H9 (cell line): Measurements from ENCODE around the gene ATP2B2. TPM values are rescaled to one million over a fixed set of nuclear protein-coding genes. Genes with fewer than 3 reads are reported as not detected.

Experiments used
- DNase-seq: peaks from one replicate; pipeline ENCODE4 v3.0.0-alpha.2; 2017
- H2AFZ ChIP-seq: one replicate; pipeline ENCODE4 v1.6.1; 2013; ENCODE audit warnings: mild to moderate bottlenecking, low read length, control low read depth, moderate library complexity
- H2AK5ac ChIP-seq: 2 replicates; pipeline ENCODE4 v1.6.1; 2013; ENCODE audit warnings: low read length, control low read depth, mixed read lengths; ENCODE audit not compliant: insufficient read length
- H2BK120ac ChIP-seq: one replicate; pipeline ENCODE4 v1.6.1; 2013; ENCODE audit warnings: low read depth, mild to moderate bottlenecking, low read length, control low read depth, inconsistent platforms; ENCODE audit not compliant: poor library complexity, severe bottlenecking
- H2BK12ac ChIP-seq: 2 replicates; pipeline ENCODE4 v1.6.1; 2013; ENCODE audit warnings: low read length, control low read depth, mixed read lengths, low read depth; ENCODE audit not compliant: insufficient read length
- H2BK15ac ChIP-seq: 2 replicates; pipeline ENCODE4 v1.6.1; 2013; ENCODE audit warnings: low read depth, low read length, control low read depth
- H2BK20ac ChIP-seq: one replicate; pipeline ENCODE4 v1.6.1; 2013; ENCODE audit warnings: low read depth, mild to moderate bottlenecking, low read length, control low read depth, inconsistent platforms; ENCODE audit not compliant: poor library complexity, severe bottlenecking
- H2BK5ac ChIP-seq: 2 replicates; pipeline ENCODE4 v1.6.1; 2013; ENCODE audit warnings: low read length, control low read depth, mixed read lengths; ENCODE audit not compliant: insufficient read length
- H3K14ac ChIP-seq: 2 replicates; pipeline ENCODE4 v1.6.1; 2013; ENCODE audit warnings: low read length, control low read depth; ENCODE audit not compliant: insufficient read depth
- H3K18ac ChIP-seq: 2 replicates; pipeline ENCODE4 v1.6.1; 2013; ENCODE audit warnings: low read depth, mild to moderate bottlenecking, mixed read lengths, low read length, control low read depth; ENCODE audit not compliant: insufficient read length
- H3K23ac ChIP-seq: 2 replicates; pipeline ENCODE4 v1.6.1; 2013; ENCODE audit warnings: low read length, control low read depth, mixed read lengths, low read depth; ENCODE audit not compliant: insufficient read length
- H3K23me2 ChIP-seq: 2 replicates; pipeline ENCODE4 v1.6.1; 2013; ENCODE audit warnings: low read depth, mild to moderate bottlenecking, mixed read lengths, low read length, control low read depth; ENCODE audit not compliant: insufficient read length, poor library complexity, severe bottlenecking
- H3K27ac ChIP-seq: 2 replicates; pipeline ENCODE4 v1.5.1; 2013; ENCODE audit warnings: low read length, control low read depth, mixed read lengths, low read depth; ENCODE audit not compliant: insufficient read length
- H3K27me3 ChIP-seq: 2 replicates; pipeline ENCODE4 v1.6.1; 2013; ENCODE audit warnings: low read length, control low read depth, inconsistent platforms; ENCODE audit not compliant: insufficient read depth
- H3K4ac ChIP-seq: 2 replicates; pipeline ENCODE4 v1.6.1; 2013; ENCODE audit warnings: low read depth, mild to moderate bottlenecking, control low read depth, inconsistent platforms, low read length, moderate library complexity
- H3K4me1 ChIP-seq: 2 replicates; pipeline ENCODE4 v1.6.1; 2013; ENCODE audit warnings: low read length, control low read depth, inconsistent platforms; ENCODE audit not compliant: insufficient read depth
- H3K4me2 ChIP-seq: 2 replicates; pipeline ENCODE4 v1.6.1; 2013; ENCODE audit warnings: low read length, control low read depth, mixed read lengths; ENCODE audit not compliant: insufficient read length, insufficient read depth
- H3K56ac ChIP-seq: 2 replicates; pipeline ENCODE4 v1.6.1; 2013; ENCODE audit warnings: low read depth, mild to moderate bottlenecking, mixed read lengths, low read length, control low read depth; ENCODE audit not compliant: insufficient read length
- H3K79me1 ChIP-seq: 2 replicates; pipeline ENCODE4 v1.6.1; 2013; ENCODE audit warnings: low read depth, mild to moderate bottlenecking, moderate library complexity, low read length, control low read depth, inconsistent platforms; ENCODE audit not compliant: insufficient read depth, poor library complexity, severe bottlenecking
- H3K79me2 ChIP-seq: 2 replicates; pipeline ENCODE4 v1.6.1; 2013; ENCODE audit warnings: low read length, control low read depth, inconsistent platforms; ENCODE audit not compliant: insufficient read depth
- H3K9ac ChIP-seq: 2 replicates; pipeline ENCODE4 v1.6.1; 2013; ENCODE audit warnings: low read length, control low read depth, mixed read lengths; ENCODE audit not compliant: insufficient read length; ENCODE audit errors: extremely low read depth
- H3K9me3 ChIP-seq: one replicate; pipeline ENCODE4 v1.6.1; 2013; ENCODE audit warnings: low read depth, low read length, inconsistent platforms; ENCODE audit not compliant: control insufficient read depth
- H3T11ph ChIP-seq: one replicate; pipeline ENCODE4 v1.6.1; 2013; ENCODE audit warnings: mild to moderate bottlenecking, low read length, control low read depth, inconsistent platforms
- H4K20me1 ChIP-seq: one replicate; pipeline ENCODE4 v1.6.1; 2013; ENCODE audit not compliant: control insufficient read depth, insufficient read length, insufficient read depth
- H4K5ac ChIP-seq: 2 replicates; pipeline ENCODE4 v1.6.1; 2013; ENCODE audit warnings: low read depth, mild to moderate bottlenecking, mixed read lengths, low read length, control low read depth; ENCODE audit not compliant: insufficient read length
- H4K8ac ChIP-seq: replicated peaks from 2 replicates; pipeline ENCODE4 v1.6.1; 2013; ENCODE audit warnings: low read length, control low read depth, mixed read lengths, low read depth; ENCODE audit not compliant: insufficient read length
- H4K91ac ChIP-seq: 2 replicates; pipeline ENCODE4 v1.6.1; 2013; ENCODE audit warnings: low read depth, mild to moderate bottlenecking, moderate library complexity, mixed read lengths, low read length, control low read depth; ENCODE audit not compliant: insufficient read length
- H3K27ac Mint-ChIP-seq, 3 experiments: 2 replicates in 2 of 3; 3 replicates in 1 of 3; pipeline ENCODE4 v1.8.0; 2020 to 2021; ENCODE audit warnings: mixed read lengths in 3 of 3, mild to moderate bottlenecking in 1 of 3, moderate library complexity in 1 of 3
- H3K27me3 Mint-ChIP-seq: 2 replicates; pipeline ENCODE4 v1.8.0; 2021; ENCODE audit warnings: low read depth, mild to moderate bottlenecking, moderate library complexity, mixed read lengths
- H3K36me3 Mint-ChIP-seq, 3 experiments: 2 replicates in 2 of 3; 3 replicates in 1 of 3; pipeline ENCODE4 v1.8.0; 2020 to 2021; ENCODE audit warnings: low read depth in 3 of 3, mixed read lengths in 3 of 3; ENCODE audit not compliant: insufficient read depth in 1 of 3
- H3K4me1 Mint-ChIP-seq, 2 experiments: 2 replicates each; pipeline ENCODE4 v1.8.0; 2020; ENCODE audit warnings: mixed read lengths in 2 of 2
- H3K4me3 Mint-ChIP-seq, 2 experiments: 2 replicates in 1 of 2; 3 replicates in 1 of 2; pipeline ENCODE4 v1.8.0; 2020 to 2021; ENCODE audit warnings: mild to moderate bottlenecking in 2 of 2, mixed read lengths in 2 of 2, moderate library complexity in 1 of 2
- H3K9me3 Mint-ChIP-seq, 2 experiments: 2 replicates in 1 of 2; 3 replicates in 1 of 2; pipeline ENCODE4 v1.8.0; 2020; ENCODE audit warnings: mild to moderate bottlenecking in 2 of 2, mixed read lengths in 2 of 2, moderate library complexity in 1 of 2
- WGBS: extraction: QIAGEN DNeasy Blood & Tissue Kit; methylation state at CpG from one replicate; pipeline ENCODE4 v1.1.7; 2013; ENCODE audit warnings: missing lambda C conversion rate, low lambda C conversion rate, mixed read lengths; ENCODE audit not compliant: insufficient read length; ENCODE audit errors: extremely low coverage; 5-methylcytosine and 5-hydroxymethylcytosine counted together
- total RNA-seq: library from RNA; stranded (reverse); gene quantifications from 2 replicates; pipeline ENCODE4 v1.2.1, GENCODE V29; 2021
- TF ChIP-seq, protein P1 (sequence below): fragments of 200-600 bp; sonication (generic); conservative IDR thresholded peaks from 3 replicates; pipeline ENCODE4 v1.8.0; 2021; ENCODE audit warnings: antibody characterized with exemption, mild to moderate bottlenecking

Gene ATP2B2
- total RNA-seq, 1 experiment from 2014 or later = 0.33 TPM

DNA sequence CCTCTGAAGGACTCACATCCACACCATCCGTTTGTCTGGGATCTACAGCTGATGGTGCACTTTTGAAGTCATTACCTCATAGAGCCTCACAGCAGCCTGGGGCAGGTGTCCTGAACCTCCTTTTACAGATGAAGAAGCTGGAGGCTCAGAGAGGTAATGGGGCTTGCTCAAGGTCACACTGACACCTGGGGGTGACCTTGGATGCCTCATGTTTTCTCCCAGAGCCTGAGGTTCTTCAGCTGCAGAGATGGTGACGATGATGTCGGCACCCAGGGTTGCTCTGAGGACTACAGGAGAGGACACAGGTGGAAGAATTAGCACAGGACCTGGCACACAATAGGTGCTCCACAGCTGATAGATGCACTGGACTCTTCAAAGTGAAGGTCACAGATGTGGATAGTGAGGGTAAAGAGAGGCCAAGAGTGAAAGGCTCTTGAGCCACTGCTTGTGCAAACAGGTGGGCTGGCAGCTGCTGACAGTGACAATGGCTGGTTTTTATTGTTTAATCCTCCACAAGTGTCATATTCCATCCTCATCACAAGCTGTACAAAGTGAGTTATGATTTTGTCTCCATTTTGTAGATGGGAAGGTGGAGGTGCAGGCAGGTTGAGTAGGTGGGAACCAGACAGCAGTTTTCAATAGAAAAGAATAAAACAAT, 17.4 kb upstream of the ATP2B2 start:
- H3K79me1 ChIP-seq = no peaks in the 10 kb centered on the region
- H2BK12ac ChIP-seq = no peak overlapping the region
- Mint-ChIP-seq H3K27ac (no peak overlapping the region), H3K9me3 (no peaks in the 10 kb centered on the region), H3K4me3 (no peak overlapping the region), H3K36me3 (no peaks in the 10 kb centered on the region), H3K4me1 (0 out of 4 replicates have a peak, but pooled peaks cover 0 to 4% of the 10 kb centered on the region in 2 experiments), H3K27me3 (peaks cover 25% of the 10 kb centered on the region)
- no peaks in the 10 kb centered on the region for H3K79me2 ChIP-seq
- no CpG with 5 or more reads among the region's 3 CpGs for WGBS
- no peaks in the 10 kb centered on the region for H3K23me2 ChIP-seq
- no peak overlapping the region for H2BK20ac ChIP-seq
- no peak overlapping the region for H2AK5ac ChIP-seq
- H3T11ph ChIP-seq = no peak overlapping the region
- no peak overlapping the region for H2BK120ac ChIP-seq
- no peak overlapping the region for H4K91ac ChIP-seq
- no peak overlapping the region for H3K4ac ChIP-seq
- H3K23ac ChIP-seq = no peak overlapping the region
- H4K8ac ChIP-seq = no peak overlapping the region
- H3K4me2 ChIP-seq = no peak overlapping the region
- no peaks in the 10 kb centered on the region for H3K4me1 ChIP-seq
- no peaks in the 10 kb centered on the region for H4K20me1 ChIP-seq
- DNase-seq = peak; percentile 12
- no peak overlapping the region for H3K18ac ChIP-seq
- no peaks in the 10 kb centered on the region for H3K9me3 ChIP-seq
- H3K9ac ChIP-seq = no peak overlapping the region
- no peak overlapping the region for H3K27ac ChIP-seq
- no peak overlapping the region for H2BK15ac ChIP-seq
- no peak overlapping the region for H4K5ac ChIP-seq
- H3K14ac ChIP-seq = no peak overlapping the region
- TF ChIP-seq, protein P1, sequence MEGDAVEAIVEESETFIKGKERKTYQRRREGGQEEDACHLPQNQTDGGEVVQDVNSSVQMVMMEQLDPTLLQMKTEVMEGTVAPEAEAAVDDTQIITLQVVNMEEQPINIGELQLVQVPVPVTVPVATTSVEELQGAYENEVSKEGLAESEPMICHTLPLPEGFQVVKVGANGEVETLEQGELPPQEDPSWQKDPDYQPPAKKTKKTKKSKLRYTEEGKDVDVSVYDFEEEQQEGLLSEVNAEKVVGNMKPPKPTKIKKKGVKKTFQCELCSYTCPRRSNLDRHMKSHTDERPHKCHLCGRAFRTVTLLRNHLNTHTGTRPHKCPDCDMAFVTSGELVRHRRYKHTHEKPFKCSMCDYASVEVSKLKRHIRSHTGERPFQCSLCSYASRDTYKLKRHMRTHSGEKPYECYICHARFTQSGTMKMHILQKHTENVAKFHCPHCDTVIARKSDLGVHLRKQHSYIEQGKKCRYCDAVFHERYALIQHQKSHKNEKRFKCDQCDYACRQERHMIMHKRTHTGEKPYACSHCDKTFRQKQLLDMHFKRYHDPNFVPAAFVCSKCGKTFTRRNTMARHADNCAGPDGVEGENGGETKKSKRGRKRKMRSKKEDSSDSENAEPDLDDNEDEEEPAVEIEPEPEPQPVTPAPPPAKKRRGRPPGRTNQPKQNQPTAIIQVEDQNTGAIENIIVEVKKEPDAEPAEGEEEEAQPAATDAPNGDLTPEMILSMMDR = no peak
- no peak overlapping the region for H3K56ac ChIP-seq
- H3K27me3 ChIP-seq = no peaks in the 10 kb centered on the region
- no peak overlapping the region for H2BK5ac ChIP-seq
- no peak overlapping the region for H2AFZ ChIP-seq
